ENCODE data around the gene ZNF521. TPM values are rescaled to one million over a fixed set of nuclear protein-coding genes. Genes with fewer than 3 reads are reported as not detected.

Gene ZNF521
- total and polyA plus RNA-seq, 10 of the 15 experiments (the other 5 are each of a cell fraction or from before 2014, with no cell fraction given), result 0.02 to 0.05 (median 0.04) TPM; not detected in 6

DNA sequence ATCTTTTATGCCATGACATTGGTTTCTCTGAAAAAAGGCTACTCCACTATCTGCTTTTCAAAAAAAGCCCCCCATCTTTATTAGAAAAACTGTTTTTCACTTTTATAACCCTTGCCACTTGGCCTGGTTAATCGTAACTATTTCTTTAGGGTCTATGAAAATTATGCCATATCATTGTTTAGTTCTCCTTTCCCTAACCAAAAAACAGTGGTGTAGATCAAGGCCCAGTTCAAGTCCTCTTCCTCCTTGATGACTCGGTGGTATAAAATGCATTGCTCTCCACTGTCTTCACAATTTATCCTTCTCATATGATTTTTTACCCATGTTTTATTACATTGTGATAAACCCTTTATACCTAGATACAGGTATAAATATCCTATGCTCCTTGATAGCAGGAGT lies 205.5 kb downstream of the ZNF521 start (continued):
- TF ChIP-seq, protein P1, sequence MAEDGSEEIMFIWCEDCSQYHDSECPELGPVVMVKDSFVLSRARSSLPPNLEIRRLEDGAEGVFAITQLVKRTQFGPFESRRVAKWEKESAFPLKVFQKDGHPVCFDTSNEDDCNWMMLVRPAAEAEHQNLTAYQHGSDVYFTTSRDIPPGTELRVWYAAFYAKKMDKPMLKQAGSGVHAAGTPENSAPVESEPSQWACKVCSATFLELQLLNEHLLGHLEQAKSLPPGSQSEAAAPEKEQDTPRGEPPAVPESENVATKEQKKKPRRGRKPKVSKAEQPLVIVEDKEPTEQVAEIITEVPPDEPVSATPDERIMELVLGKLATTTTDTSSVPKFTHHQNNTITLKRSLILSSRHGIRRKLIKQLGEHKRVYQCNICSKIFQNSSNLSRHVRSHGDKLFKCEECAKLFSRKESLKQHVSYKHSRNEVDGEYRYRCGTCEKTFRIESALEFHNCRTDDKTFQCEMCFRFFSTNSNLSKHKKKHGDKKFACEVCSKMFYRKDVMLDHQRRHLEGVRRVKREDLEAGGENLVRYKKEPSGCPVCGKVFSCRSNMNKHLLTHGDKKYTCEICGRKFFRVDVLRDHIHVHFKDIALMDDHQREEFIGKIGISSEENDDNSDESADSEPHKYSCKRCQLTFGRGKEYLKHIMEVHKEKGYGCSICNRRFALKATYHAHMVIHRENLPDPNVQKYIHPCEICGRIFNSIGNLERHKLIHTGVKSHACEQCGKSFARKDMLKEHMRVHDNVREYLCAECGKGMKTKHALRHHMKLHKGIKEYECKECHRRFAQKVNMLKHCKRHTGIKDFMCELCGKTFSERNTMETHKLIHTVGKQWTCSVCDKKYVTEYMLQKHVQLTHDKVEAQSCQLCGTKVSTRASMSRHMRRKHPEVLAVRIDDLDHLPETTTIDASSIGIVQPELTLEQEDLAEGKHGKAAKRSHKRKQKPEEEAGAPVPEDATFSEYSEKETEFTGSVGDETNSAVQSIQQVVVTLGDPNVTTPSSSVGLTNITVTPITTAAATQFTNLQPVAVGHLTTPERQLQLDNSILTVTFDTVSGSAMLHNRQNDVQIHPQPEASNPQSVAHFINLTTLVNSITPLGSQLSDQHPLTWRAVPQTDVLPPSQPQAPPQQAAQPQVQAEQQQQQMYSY (CRISPR knock-in tag; IDR thresholded peaks at IDR 0.05), result no peak

- Histone ChIP-seq H3K79me2 (ENCODE audit: control insufficient read depth, insufficient read depth, low read length) (no peaks in the 10 kb centered on the region), H3K36me3 (ENCODE audit: control insufficient read depth in 2 of 2, insufficient read depth in 2 of 2, low read length in 1 of 2) (no peaks in the 10 kb centered on the region), H3K9me3 (replicated peaks; ENCODE audit: control insufficient read depth, insufficient read depth, low read length) (no peaks in the 10 kb centered on the region), H3K27ac (ENCODE audit: control insufficient read depth, insufficient read depth) (no peak overlapping the region), H3K27me3 (replicated peaks in 1 of 2; ENCODE audit: control insufficient read depth in 2 of 2, insufficient read depth in 2 of 2, low read length in 1 of 2) (no peaks in the 10 kb centered on the region), H3K4me1 (ENCODE audit: control insufficient read depth, insufficient read depth, low read length) (no peaks in the 10 kb centered on the region), H2AFZ (ENCODE audit: control insufficient read depth, low read depth, low read length) (no peak overlapping the region), H3K9ac (ENCODE audit: control insufficient read depth, insufficient read depth, low read length) (no peak overlapping the region), H3K4me2 (ENCODE audit: control insufficient read depth, insufficient read depth) (no peak overlapping the region), H3K4me3 (no peak overlapping the region), H4K20me1 (ENCODE audit: control insufficient read depth, insufficient read depth) (no peaks in the 10 kb centered on the region)
- ATAC-seq (no peak), DNase-seq (ENCODE audit: low read depth, low spot score) (no peak), FAIRE-seq (no peak)
- ChIA-PET POLR2A (no interaction called here), SMC1A (ENCODE audit: uncharacterized antibody, unreplicated experiment) (interaction anchor here (0.6 kb wide), 1 partner anchor 164 kb away, joined by 3 read pairs; no protein-coding TSS in a partner anchor), CTCF (no interaction called here), RAD21 (ENCODE audit: unreplicated experiment) (no interaction called here)
- in situ Hi-C loops (cut with MboI), result no loop called here
- WGBS (ENCODE audit: insufficient coverage, insufficient replicate concordance, low lambda C conversion rate, missing lambda C conversion rate), result 0% methylated on average over 2 of the region's 2 CpGs
- BruUV-seq (replicated peaks), result no TSS peak
- TF ChIP-seq GATAD2B (conservative IDR thresholded peaks at IDR 0.05; ENCODE audit: low read depth), result no peak
- no peak for TF ChIP-seq MEF2B (IDR thresholded peaks at IDR 0.05; ENCODE audit: partially characterized antibody, poor library complexity, severe bottlenecking)
- no peak for TF ChIP-seq GABPA (IDR thresholded peaks at IDR 0.05; ENCODE audit: low read depth)
- TF ChIP-seq SMC3 (IDR thresholded peaks at IDR 0.05; ENCODE audit: borderline replicate concordance, low read length), result no peak
- no peak for TF ChIP-seq HDAC2 (IDR thresholded peaks at IDR 0.05)
- TF ChIP-seq CHD4 (IDR thresholded peaks at IDR 0.05), result no peak
- TF ChIP-seq CHD2 (IDR thresholded peaks at IDR 0.05; ENCODE audit: borderline replicate concordance, low read depth, low read length), result no peak
- TF ChIP-seq NR2C1 (IDR thresholded peaks at IDR 0.05), result no peak
- TF ChIP-seq PKNOX1 (IDR thresholded peaks at IDR 0.05), result no peak
- TF ChIP-seq RCOR1 (conservative IDR thresholded peaks at IDR 0.05; ENCODE audit: low read depth, low read length), result no peak
- TF ChIP-seq, protein P2, sequence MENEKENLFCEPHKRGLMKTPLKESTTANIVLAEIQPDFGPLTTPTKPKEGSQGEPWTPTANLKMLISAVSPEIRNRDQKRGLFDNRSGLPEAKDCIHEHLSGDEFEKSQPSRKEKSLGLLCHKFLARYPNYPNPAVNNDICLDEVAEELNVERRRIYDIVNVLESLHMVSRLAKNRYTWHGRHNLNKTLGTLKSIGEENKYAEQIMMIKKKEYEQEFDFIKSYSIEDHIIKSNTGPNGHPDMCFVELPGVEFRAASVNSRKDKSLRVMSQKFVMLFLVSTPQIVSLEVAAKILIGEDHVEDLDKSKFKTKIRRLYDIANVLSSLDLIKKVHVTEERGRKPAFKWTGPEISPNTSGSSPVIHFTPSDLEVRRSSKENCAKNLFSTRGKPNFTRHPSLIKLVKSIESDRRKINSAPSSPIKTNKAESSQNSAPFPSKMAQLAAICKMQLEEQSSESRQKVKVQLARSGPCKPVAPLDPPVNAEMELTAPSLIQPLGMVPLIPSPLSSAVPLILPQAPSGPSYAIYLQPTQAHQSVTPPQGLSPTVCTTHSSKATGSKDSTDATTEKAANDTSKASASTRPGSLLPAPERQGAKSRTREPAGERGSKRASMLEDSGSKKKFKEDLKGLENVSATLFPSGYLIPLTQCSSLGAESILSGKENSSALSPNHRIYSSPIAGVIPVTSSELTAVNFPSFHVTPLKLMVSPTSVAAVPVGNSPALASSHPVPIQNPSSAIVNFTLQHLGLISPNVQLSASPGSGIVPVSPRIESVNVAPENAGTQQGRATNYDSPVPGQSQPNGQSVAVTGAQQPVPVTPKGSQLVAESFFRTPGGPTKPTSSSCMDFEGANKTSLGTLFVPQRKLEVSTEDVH (IDR thresholded peaks at IDR 0.05; ENCODE audit: low read depth, partially characterized antibody), result no peak
- no peak for TF ChIP-seq SP1 (IDR thresholded peaks at IDR 0.05; ENCODE audit: low read depth, low read length)
- no peak for TF ChIP-seq EGR1 (IDR thresholded peaks at IDR 0.05; ENCODE audit: borderline replicate concordance in 1 of 2, low read depth in 2 of 2, low read length in 2 of 2)
- no peak for TF ChIP-seq ZNF384 (IDR thresholded peaks at IDR 0.05; ENCODE audit: borderline replicate concordance, low read depth, low read length)
- intact Hi-C loops (cut with micrococcal nuclease; ENCODE audit: unreplicated experiment), result no loop called here
Measured at GRCh38 chr18:25145731-25146511, 206.0 kb downstream of the ZNF521 start.
